Right lobe of liver (tissue), 6 donors: ENCODE data around the gene NRN1L. TPM values are rescaled to one million over a fixed set of nuclear protein-coding genes. Genes with fewer than 3 reads are reported as not detected.

Source experiments
- ATAC-seq, 4 donors: fragments of 200-7000 bp; cut with Tn5 transposase; one replicate each; pipeline ENCODE4 v1.9.1; 2020; ENCODE audit warnings: mild to moderate bottlenecking in 4 of 4, moderate library complexity in 4 of 4
- DNase-seq, 3 donors: peaks; one replicate each; pipeline ENCODE4 v3.0.0-alpha.2; 2020
- H3K27ac ChIP-seq, 3 donors: fragments of 200-600 bp; one replicate each; pipeline ENCODE4 v1.8.0; 2022
- H3K27me3 ChIP-seq, 2 donors: fragments of 200-600 bp; one replicate each; pipeline ENCODE4 v1.8.0; 2022
- H3K36me3 ChIP-seq, 4 donors: fragments of 200-600 bp; sonication (generic) in 1 of 4; one replicate each; pipeline versions ENCODE4 v1.5.1 to v1.8.0; 2017 to 2022; ENCODE audit warnings: control low read depth in 1 of 4
- H3K4me1 ChIP-seq, 4 donors: fragments of 200-600 bp; sonication (generic) in 1 of 4; one replicate each; pipeline versions ENCODE4 v1.5.1 to v1.8.0; 2017 to 2022; ENCODE audit warnings: control low read depth in 1 of 4
- H3K4me3 ChIP-seq, 3 donors: fragments of 200-600 bp; one replicate each; pipeline ENCODE4 v1.8.0; 2022
- H3K9me3 ChIP-seq, 4 donors: fragments of 200-600 bp; sonication (generic) in 1 of 4; one replicate each; pipeline versions ENCODE4 v1.5.1 to v1.8.0; 2017 to 2022; ENCODE audit warnings: control low read depth in 1 of 4
- POLR2A ChIP-seq: fragments of 450-650 bp; IDR thresholded peaks from one replicate; pipeline ENCODE4 v1.6.1; 2017; ENCODE audit warnings: antibody characterized with exemption, mild to moderate bottlenecking
- WGBS: methylation state at CpG from one replicate; pipeline ENCODE4 v1.1.6; 2018; ENCODE audit warnings: low coverage, low lambda C conversion rate; ENCODE audit not compliant: insufficient coverage; ENCODE audit errors: missing lambda C conversion rate; 5-methylcytosine and 5-hydroxymethylcytosine counted together
- intact Hi-C, 2 donors: fragments of 100-400 bp; cut with DNase I; formaldehyde crosslinking; loops; one replicate each; pipeline versions ENCODE4 v1.11.2 to v1.14.1; 2022
- total RNA-seq, 6 experiments: library from RNA; depleted of rRNA in 2 of 6; stranded (reverse); fragments of >200 nt in 2 of 6; fragmentation: NEBNext Ultra II Directional in 3 of 6; extraction: Animal tissue kit (Norgen Biotek cat#: 25700) in 3 of 6; gene quantifications; one replicate each; pipeline versions ENCODE4 v1.1.0 to v1.2.4, GENCODE V29; 2016 to 2023
- TF ChIP-seq, protein P1 (sequence below), 4 donors: fragments of 200-600 bp in 3 of 4; fragments of 450-650 bp in 1 of 4; IDR thresholded peaks; one replicate each; pipeline versions ENCODE4 v1.5.1 to v1.8.0; 2016 to 2022; ENCODE audit warnings: antibody characterized with exemption in 4 of 4, mild to moderate bottlenecking in 2 of 4
- donor health status: DM: no; HTN: yes; CAD: no.
- donor health status: DM: no; HTN: no; CAD: no.
- donor health status: DM: no; HTN: no; CAD: no.
- donor health status: DM: no; HTN: yes; CAD: no.
- donor health status: DM: no; HTN: yes; CAD: no.

Gene NRN1L
- total RNA-seq, 6 experiments from 2014 or later: 0.84 TPM; not detected in 5

DNA sequence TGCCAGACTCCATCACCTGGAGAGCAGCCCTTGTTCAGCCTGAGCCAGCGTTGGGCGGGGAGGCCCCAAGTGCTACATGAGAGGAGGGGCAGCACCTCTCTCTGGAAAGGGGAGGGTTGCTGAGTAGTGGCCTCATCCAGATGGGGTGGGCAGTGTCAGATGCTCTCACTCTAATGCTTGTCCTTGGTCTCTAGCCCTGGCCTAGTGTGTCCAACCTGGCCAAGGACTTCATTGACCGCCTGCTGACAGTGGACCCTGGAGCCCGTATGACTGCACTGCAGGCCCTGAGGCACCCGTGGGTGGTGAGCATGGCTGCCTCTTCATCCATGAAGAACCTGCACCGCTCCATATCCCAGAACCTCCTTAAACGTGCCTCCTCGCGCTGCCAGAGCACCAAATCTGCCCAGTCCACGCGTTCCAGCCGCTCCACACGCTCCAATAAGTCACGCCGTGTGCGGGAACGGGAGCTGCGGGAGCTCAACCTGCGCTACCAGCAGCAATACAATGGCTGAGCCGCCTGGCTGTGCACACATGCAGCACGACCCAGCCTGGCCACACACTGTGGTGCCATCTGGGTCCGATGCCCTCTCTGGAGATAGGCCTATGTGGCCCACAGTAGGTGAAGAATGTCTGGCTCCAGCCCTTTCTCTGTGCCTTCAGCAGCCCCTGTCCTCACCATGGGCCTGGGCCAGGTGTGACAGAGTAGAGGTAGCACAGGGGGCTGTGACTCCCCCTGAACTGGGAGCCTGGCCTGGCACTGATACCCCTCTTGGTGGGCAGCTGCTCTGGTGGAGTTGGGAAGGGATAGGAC lies 42.7 kb downstream of the NRN1L start:
- Histone ChIP-seq H3K4me1 (no peaks in the 10 kb centered on the region), H3K4me3 (no peak overlapping the region), H3K27ac (no peak overlapping the region), H3K36me3 (peaks cover 0 to 3% (median 0%) of the 10 kb centered on the region in 4 donors), H3K9me3 (no peaks in the 10 kb centered on the region), H3K27me3 (no peaks in the 10 kb centered on the region)
- TF ChIP-seq POLR2A: no peak
- TF ChIP-seq, protein P1, sequence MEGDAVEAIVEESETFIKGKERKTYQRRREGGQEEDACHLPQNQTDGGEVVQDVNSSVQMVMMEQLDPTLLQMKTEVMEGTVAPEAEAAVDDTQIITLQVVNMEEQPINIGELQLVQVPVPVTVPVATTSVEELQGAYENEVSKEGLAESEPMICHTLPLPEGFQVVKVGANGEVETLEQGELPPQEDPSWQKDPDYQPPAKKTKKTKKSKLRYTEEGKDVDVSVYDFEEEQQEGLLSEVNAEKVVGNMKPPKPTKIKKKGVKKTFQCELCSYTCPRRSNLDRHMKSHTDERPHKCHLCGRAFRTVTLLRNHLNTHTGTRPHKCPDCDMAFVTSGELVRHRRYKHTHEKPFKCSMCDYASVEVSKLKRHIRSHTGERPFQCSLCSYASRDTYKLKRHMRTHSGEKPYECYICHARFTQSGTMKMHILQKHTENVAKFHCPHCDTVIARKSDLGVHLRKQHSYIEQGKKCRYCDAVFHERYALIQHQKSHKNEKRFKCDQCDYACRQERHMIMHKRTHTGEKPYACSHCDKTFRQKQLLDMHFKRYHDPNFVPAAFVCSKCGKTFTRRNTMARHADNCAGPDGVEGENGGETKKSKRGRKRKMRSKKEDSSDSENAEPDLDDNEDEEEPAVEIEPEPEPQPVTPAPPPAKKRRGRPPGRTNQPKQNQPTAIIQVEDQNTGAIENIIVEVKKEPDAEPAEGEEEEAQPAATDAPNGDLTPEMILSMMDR (IDR thresholded peaks at IDR 0.05): no peak
- intact Hi-C loops: loop anchor here (5.0 to 10.0 kb wide), 3 partner anchors 40 to 103 kb away; partner anchors contain the start of gene NRN1L (in 1 of the 2)
- 88% methylated on average over 13 of the region's 22 CpGs for WGBS
- no peak for ATAC-seq
- DNase-seq: no peak

DNA sequence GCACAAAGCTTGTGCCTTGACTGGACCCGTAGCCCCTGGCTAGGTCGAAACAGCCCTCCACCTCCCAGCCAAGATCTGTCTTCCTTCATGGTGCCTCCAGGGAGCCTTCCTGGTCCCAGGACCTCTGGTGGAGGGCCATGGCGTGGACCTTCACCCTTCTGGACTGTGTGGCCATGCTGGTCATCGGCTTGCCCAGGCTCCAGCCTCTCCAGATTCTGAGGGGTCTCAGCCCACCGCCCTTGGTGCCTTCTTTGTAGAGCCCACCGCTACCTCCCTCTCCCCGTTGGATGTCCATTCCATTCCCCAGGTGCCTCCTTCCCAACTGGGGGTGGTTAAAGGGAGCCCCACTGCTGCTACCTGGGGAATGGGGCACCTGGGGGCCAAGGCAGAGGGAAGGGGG lies 43.5 kb downstream of the NRN1L start:
- WGBS: no CpG with 5 or more reads among the region's 7 CpGs
- Histone ChIP-seq H3K27me3 (no peaks in the 10 kb centered on the region), H3K9me3 (no peaks in the 10 kb centered on the region), H3K27ac (no peak overlapping the region), H3K4me3 (no peak overlapping the region), H3K36me3 (peaks cover 0 to 3% (median 0%) of the 10 kb centered on the region in 4 donors), H3K4me1 (no peaks in the 10 kb centered on the region)
- intact Hi-C loops: loop anchor here (5.0 to 10.0 kb wide), 3 partner anchors 41 to 103 kb away; partner anchors contain the start of gene NRN1L (in 1 of the 2)
- ATAC-seq: peak in 1 of 4 donors; percentile 5
- DNase-seq: no peak
- no peak for TF ChIP-seq POLR2A

DNA sequence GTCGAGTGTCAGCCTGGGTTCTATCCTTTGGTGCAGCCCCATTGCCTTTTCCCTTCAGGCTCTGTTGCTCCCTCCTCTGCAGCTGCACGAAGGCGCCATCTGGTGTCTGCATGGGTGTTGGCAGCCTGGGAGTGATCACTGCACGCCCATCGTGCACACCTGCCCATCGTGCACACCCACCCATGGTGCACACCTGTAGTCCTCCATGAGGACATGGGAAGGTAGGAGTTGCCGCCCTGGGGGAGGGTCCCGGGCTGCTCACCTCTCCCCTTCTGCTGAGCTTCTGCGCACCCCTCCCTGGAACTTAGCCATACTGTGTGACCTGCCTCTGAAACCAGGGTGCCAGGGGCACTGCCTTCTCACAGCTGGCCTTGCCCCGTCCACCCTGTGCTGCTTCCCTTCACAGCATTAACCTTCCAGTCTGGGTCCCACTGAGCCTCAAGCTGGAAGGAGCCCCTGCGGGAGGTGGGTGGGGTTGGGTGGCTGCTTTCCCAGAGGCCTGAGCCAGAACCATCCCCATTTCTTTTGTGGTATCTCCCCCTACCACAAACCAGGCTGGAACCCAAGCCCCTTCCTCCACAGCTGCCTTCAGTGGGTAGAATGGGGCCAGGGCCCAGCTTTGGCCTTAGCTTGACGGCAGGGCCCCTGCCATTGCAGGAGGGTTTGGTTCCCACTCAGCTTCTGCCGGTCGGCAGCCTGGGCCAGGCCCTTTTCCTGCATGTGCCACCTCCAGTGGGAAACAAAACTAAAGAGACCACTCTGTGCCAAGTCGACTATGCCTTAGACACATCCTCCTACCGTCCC lies 44.1 kb downstream of the NRN1L start:
- Histone ChIP-seq H3K4me3 (no peak overlapping the region), H3K27me3 (no peaks in the 10 kb centered on the region), H3K4me1 (no peaks in the 10 kb centered on the region), H3K36me3 (peaks cover 0 to 3% (median 0%) of the 10 kb centered on the region in 4 donors), H3K27ac (no peak overlapping the region), H3K9me3 (no peaks in the 10 kb centered on the region)
- WGBS: 30% methylated on average over 7 of the region's 16 CpGs
- intact Hi-C loops: loop anchor here (5.0 to 10.0 kb wide), 3 partner anchors 41 to 104 kb away; partner anchors contain the start of gene NRN1L (in 1 of the 2)
- ATAC-seq (peak; percentile 81 to 88 (median 84)), DNase-seq (peak; percentile 76 to 83 (median 77))
- TF ChIP-seq, protein P1 (IDR thresholded peaks at IDR 0.05): peak; percentile 83 to 91 (median 88)
- no peak for TF ChIP-seq POLR2A

DNA sequence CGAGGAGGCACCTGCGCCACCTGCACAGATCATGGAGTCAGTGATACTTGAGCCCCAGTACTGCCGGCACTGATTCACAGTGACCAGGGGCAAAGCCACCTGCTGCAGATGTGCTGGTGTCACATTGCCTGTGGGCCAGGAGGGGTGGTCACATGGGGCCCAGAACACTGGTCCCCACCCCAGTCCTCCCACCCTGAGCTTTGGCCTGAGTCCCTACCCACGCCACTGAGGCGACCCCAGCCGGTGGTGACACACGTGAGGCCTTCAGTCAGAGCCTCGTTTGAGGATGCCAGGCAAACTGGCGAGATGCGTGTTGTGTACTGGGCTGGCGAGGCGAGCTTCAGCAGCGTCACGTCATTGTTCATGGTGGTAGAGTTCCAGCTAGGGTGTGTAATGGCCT lies 45.5 kb downstream of the NRN1L start:
- Histone ChIP-seq H3K36me3 (peaks cover 0 to 4% (median 1%) of the 10 kb centered on the region in 4 donors), H3K9me3 (no peaks in the 10 kb centered on the region), H3K27me3 (no peaks in the 10 kb centered on the region), H3K4me3 (no peak overlapping the region), H3K27ac (no peak overlapping the region), H3K4me1 (peaks cover 0 to 5% (median 2%) of the 10 kb centered on the region in 4 donors)
- intact Hi-C loops: no loop called here
- no peak for DNase-seq
- TF ChIP-seq POLR2A: no peak
- TF ChIP-seq, protein P1 (IDR thresholded peaks at IDR 0.05): no peak
- WGBS: 87% methylated on average over 9 of the region's 14 CpGs
- no peak for ATAC-seq
